NCI-H128 (cell line): Measurements from ENCODE around the gene HDAC10.
"Not testable (repeated sequence)": the region's sequence is repeated elsewhere in the genome, so short reads cannot be mapped to it uniquely, and the experiment has no call there.

Experiments used
- DNase-seq: peaks from one replicate; lab custom pipeline; 2025; ENCODE audit not compliant: unreplicated experiment; lab: John Stamatoyannopoulos, UW

The HDAC10 gene

GRCh38 chr22:50218153-50218995 lies 32.7 kb downstream of the HDAC10 start:
- no peak for DNase-seq

- no peak for DNase-seq
Observed at GRCh38 chr22:50217543-50218152, 33.4 kb downstream of the HDAC10 start.

GRCh38 chr22:50216684-50217520 lies 34.2 kb downstream of the HDAC10 start:
- no peak for DNase-seq

- no peak for DNase-seq
Observed at GRCh38 chr22:50216055-50216683, 34.9 kb downstream of the HDAC10 start.

GRCh38 chr22:50215297-50216054 lies 35.6 kb downstream of the HDAC10 start:
- DNase-seq = no peak

GRCh38 chr22:50213263-50213662 lies 37.8 kb downstream of the HDAC10 start:
- DNase-seq = no peak

GRCh38 chr22:50211147-50211546 lies 39.9 kb downstream of the HDAC10 start:
- no peak for DNase-seq

- DNase-seq = no peak
Observed at GRCh38 chr22:50210378-50211139, 40.5 kb downstream of the HDAC10 start.

- no peak for DNase-seq
Observed at GRCh38 chr22:50209893-50210292, 41.2 kb downstream of the HDAC10 start.

GRCh38 chr22:50208939-50209892 lies 41.8 kb downstream of the HDAC10 start:
- DNase-seq = no peak

- DNase-seq = no peak
Observed at GRCh38 chr22:50208430-50208938, 42.6 kb downstream of the HDAC10 start.

GRCh38 chr22:50207383-50208140 lies 43.5 kb downstream of the HDAC10 start:
- DNase-seq = no peak

GRCh38 chr22:50206599-50206998 lies 44.5 kb downstream of the HDAC10 start:
- DNase-seq = no peak

GRCh38 chr22:50205781-50206569 lies 45.1 kb downstream of the HDAC10 start:
- DNase-seq = no peak

GRCh38 chr22:50204998-50205397 lies 46.1 kb downstream of the HDAC10 start:
- DNase-seq = not testable (repeated sequence)

GRCh38 chr22:50204571-50204970 lies 46.5 kb downstream of the HDAC10 start:
- DNase-seq = no peak

- DNase-seq = no peak
Observed at GRCh38 chr22:50203288-50203687, 47.8 kb downstream of the HDAC10 start.
